GM11168 (cell line): ENCODE measurements around the gene SH3PXD2A.

ENCODE experiments used
- in situ Hi-C: fragments of 300-500 bp; cut with MboI; formaldehyde crosslinking; loops from one replicate; pipeline ENCODE4 v1.12.0; 2022; ENCODE audit warnings: low sequenced_read_pairs; ENCODE audit not compliant: unreplicated experiment

Gene SH3PXD2A, protein sequence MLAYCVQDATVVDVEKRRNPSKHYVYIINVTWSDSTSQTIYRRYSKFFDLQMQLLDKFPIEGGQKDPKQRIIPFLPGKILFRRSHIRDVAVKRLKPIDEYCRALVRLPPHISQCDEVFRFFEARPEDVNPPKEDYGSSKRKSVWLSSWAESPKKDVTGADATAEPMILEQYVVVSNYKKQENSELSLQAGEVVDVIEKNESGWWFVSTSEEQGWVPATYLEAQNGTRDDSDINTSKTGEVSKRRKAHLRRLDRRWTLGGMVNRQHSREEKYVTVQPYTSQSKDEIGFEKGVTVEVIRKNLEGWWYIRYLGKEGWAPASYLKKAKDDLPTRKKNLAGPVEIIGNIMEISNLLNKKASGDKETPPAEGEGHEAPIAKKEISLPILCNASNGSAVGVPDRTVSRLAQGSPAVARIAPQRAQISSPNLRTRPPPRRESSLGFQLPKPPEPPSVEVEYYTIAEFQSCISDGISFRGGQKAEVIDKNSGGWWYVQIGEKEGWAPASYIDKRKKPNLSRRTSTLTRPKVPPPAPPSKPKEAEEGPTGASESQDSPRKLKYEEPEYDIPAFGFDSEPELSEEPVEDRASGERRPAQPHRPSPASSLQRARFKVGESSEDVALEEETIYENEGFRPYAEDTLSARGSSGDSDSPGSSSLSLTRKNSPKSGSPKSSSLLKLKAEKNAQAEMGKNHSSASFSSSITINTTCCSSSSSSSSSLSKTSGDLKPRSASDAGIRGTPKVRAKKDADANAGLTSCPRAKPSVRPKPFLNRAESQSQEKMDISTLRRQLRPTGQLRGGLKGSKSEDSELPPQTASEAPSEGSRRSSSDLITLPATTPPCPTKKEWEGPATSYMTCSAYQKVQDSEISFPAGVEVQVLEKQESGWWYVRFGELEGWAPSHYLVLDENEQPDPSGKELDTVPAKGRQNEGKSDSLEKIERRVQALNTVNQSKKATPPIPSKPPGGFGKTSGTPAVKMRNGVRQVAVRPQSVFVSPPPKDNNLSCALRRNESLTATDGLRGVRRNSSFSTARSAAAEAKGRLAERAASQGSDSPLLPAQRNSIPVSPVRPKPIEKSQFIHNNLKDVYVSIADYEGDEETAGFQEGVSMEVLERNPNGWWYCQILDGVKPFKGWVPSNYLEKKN

DNA sequence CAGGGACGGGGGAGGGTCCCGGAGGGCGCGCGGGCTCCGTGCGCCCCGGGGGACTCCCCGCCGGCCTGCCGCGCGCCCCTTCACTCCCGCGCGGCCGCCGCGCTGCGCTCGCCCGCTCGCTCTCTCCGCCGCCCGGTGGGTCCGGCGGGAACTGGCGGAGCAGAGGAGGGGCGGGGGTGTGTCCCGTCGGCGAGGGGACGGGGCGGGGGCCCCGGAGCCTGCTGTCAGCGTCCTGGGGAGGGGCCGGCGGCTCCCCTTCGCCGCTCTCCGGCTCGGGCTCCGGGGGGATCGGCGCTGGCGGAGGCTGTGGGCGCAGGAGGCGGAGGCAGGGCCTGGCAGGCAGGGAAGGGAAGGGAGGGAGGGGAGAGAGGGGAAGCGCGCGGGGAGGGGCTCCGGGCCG, at the start of gene SH3PXD2A:
Gene SH3PXD2A (minus strand): TSS at position 153 of the 400 bp plus-strand sequence. CDS start 310 bp downstream, outside the sequence.
- in situ Hi-C loops, result no loop called here

- in situ Hi-C loops, result no loop called here
These were observed 45.9 kb upstream of the SH3PXD2A start for GRCh38 chr10:103901299-103901698.

DNA sequence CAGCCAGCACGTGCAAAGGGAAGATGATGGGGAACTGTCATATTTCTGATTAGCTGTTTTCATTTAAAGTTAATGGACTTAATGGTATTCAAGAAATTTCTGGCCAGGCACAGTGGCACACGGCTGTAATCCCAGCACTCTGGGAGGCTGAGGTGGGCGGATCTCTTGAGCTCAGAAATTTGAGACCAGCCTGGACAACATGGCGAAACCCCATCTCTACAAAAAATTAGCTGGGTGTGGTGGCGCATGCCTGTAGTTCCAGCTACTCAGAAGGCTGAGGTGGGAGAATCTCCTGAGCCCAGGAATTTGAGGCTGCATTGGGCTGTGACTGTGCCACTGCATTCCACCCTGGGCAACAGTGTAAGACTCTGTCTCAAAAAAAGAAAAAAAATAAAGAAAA, 43.9 kb upstream of the SH3PXD2A start:
- in situ Hi-C loops, result no loop called here

DNA sequence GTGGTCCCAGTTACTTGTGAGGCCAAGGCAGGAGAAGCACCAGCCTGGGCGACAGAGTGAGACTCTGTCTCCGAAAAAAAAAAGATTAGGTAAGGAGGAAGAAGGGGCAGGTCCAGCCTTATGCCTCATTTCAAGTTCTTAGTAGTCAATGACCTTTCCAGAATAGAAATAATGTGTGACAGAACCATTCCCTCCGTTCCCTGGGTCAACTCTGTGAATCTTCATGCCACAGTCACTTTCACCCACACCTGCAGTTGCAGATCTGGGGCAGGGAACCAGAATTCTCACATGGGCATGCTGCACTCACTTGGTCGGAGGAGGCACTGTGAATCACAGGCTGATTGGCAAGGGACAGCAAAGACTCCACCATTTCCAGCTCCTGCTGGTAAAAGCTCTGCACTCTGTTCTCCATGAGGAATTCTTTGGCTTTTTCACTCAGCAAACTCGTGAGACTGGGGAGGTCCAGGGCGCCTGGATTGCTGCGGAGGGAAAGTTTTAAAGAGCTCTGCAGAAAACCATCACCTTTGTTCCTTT, 41.9 kb upstream of the SH3PXD2A start:
- in situ Hi-C loops, result no loop called here

GRCh38 chr10:103896225-103896624, 40.8 kb upstream of the SH3PXD2A start:
- in situ Hi-C loops, result no loop called here

GRCh38 chr10:103895411-103896186, 40.2 kb upstream of the SH3PXD2A start:
- in situ Hi-C loops, result no loop called here

DNA sequence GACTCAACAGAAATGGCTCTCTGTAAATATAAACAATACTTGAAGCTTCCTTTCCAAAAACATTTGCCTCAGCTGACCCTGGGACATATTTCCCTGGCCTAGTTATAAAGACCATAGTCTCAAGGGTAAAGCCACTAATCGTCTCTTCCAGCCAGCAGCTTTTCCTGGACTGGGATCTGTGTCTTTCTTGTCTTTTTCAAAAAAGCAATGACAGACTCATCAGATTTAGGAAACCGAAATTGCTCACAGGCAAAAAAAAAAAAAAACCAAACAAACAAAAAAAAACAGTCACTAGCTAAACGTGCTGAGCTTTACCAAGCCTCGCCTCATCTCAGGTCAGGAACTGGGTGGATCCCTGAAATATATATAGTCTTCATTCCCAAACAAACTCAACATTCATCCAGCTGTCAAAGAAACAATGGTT, 39.1 kb upstream of the SH3PXD2A start:
- in situ Hi-C loops, result no loop called here

- in situ Hi-C loops, result no loop called here
These were observed 38.4 kb upstream of the SH3PXD2A start for GRCh38 chr10:103893817-103894216.

- in situ Hi-C loops, result no loop called here
These were observed 36.8 kb upstream of the SH3PXD2A start for GRCh38 chr10:103892181-103892580.

DNA sequence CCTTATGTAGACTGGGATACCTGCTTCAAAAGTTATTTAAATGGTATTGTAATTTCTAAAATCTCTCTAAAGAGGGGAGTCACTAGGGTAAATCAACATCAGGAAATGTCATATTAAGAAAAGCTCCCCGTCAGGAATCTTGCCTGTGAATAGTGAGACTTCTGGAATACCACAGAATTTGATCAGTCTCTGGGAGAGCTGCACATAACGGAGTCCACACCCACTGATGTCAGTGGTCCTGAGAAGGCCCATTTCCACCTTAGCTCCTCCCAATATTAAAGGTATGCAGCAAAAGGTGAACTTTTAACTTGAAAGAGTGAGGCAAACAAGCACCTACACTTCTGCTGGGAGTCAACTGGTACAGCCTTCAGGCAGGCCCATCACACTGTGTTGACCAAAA, 35.3 kb upstream of the SH3PXD2A start:
- in situ Hi-C loops, result no loop called here

GRCh38 chr10:103890194-103890658, 34.9 kb upstream of the SH3PXD2A start:
- in situ Hi-C loops, result no loop called here

DNA sequence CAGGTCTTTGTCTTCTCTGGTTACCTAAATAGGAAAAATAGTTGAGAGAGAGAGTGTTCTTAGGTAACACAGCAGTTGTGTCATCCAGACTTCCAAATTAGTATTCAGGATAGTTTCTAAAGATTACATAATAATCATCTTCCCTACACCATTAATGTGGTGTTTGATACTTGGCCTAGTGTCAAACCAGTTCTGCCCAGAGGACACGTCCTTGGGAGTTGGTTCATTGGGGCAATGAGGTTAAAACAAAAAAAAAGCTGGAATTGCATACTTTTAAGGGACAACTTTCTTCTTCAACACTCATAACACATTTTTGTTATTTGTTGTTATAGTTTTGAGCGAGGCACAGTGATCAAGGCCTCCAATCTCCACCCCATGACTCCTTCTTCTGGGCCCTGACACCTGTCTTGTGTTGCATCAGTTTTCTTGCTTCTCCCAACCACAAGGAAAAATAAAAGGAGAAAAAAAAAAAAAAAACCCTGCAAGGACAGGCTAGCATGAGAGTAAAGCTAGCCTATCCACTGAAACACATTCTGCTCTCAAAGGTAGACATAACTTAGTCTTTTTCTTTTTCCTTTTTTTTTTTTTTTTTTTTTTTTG, 33.8 kb upstream of the SH3PXD2A start:
- in situ Hi-C loops, result no loop called here

DNA sequence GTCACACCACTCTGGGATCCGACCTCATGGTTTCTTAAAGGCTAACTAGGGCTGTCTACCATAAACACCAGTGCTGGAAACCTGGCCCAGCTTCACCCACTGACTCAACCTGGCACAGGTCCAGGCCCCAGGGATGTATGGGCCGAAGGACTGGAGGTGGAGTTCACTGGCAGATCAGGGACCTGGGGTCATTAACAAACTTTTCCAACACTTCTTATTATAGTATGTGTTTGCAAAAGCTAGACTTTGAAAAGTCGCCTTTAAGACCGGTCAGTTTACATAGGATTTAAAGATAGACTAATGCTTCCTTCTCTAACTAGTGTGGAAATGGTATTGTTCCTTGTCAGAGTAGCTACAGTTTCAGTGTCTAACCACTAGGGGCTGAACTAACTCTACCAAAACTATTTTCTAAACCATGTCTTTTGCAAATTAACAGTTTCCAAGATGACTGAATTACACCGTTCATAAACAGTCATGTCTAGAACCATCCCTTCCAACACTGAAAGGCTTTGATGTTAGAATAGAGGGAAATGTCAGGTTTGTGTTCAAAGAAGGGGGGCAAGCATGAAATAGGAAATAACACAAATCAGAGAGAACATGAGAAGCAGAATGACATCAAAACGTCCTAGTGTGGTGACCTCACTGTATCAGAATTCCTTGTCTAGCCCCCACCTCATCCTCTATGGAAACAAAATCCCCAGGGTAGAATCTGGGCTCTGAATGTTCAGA, 32.9 kb upstream of the SH3PXD2A start:
- in situ Hi-C loops, result no loop called here

DNA sequence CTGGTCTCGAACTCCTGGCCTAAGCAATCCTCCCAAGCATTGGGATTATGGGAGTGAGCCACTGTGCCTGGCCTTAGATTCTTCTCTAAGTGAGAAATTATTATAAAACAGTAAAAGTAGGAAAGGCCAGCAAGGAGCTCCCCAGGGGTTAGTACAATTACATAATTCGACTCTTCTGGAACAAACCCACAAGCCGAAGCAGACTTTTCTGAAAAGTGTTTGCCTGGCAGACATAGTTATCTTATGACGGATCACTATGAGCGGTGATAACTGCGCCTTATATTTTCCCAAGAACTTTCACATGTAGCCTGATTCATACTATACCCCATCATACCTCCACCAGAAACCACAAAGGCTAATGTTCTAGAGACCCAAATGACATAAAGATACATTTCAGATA, 30.2 kb upstream of the SH3PXD2A start:
- in situ Hi-C loops, result no loop called here

- in situ Hi-C loops, result no loop called here
These were observed 29.3 kb upstream of the SH3PXD2A start for GRCh38 chr10:103884681-103885139.

DNA sequence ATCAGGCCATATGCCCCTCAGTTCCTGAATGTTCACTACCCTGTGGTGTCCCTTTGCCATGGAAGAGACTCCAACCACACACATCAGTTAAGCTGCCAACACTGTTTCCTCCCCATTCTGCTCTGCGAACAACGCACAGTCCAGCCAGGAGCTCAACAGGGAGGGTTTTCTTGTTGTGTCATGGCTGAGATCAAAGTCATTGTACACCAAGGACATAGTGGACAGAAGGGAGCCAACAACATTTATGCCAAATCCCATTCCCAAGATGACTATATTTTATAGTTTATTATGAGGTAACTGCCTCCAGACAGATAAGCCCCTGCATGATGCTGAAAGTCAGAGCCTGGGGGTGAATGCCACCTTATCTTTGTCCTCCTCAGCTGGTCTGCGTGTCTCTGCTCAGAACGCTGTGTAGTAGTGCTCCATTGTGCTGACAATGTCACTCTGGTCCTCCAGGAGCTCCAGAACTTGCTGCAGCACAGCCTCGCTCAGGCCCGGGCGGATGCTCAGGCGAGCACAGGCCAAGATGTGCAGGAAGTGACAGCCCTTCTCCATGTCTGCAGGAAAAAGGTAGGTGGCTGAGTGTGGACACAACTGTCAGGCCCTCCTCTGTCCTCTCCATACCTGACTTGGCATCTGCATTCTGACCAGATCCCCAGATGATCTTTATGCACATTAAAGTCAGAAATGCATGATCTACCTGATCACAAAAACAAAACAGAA, 27.1 kb upstream of the SH3PXD2A start:
- in situ Hi-C loops, result no loop called here

- in situ Hi-C loops, result no loop called here
These were observed 26.3 kb upstream of the SH3PXD2A start for GRCh38 chr10:103881416-103882284.
